CD4-positive, alpha-beta T cell treated with Interleukin-17A for 4 hours (primary cell): ENCODE results near the gene ISCA1.

Experiments used
- DNase-seq: peaks from one replicate; pipeline ENCODE4 v3.0.0-alpha.2; 2020; ENCODE audit warnings: mixed read lengths

The ISCA1 gene

DNA sequence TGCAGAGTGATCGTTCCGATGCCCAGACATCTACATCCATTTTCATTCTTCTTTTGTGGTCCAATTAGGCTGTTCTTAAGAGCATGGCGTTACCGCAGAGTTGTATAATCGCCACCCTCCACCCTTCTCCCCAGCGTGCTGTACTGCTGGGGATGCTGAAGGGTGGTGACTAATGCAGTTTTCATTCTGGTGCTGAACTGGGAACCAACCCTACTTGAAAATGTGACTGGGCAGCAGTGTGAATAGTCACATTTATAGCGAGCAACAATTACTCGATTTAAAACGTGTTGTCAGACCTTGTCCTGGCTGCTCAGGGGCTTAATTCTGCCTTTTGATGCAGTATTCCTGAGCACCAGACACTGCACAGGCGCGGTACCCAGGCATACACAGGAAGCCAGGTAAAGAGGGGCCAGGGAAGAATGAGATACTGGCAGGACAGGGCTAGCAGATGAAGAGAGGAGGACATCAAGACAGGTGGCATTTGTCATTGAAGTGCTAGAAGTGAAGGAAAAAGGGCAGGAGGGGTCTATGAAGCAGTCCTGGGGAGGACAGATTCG is 719 bp upstream of the ISCA1 start:
- DNase-seq, result no peak

DNA sequence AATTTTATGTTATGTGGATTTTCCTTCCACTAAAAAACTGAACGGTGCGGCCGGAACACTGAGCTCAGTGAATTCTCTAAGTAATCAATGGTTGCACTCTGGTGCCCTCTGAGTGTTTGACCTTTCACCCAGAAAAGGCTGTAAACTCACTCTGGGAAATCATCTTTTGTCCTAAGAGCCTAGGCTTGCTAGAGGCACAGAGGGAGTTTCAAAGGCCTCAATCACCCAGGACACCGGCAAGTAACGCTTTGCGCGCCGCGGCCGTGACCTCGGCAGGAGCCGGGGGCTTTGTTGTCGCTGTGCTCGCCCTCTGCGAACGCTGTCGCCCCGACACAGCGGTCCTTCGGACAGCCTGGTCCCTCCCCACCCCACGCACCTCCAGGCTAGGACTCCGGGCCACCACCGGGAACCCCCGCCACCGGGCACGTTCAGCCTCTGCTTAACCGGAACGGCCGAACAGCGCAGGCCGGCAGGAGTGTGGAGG is 703 bp downstream of the ISCA1 start:
- no peak for DNase-seq

DNA sequence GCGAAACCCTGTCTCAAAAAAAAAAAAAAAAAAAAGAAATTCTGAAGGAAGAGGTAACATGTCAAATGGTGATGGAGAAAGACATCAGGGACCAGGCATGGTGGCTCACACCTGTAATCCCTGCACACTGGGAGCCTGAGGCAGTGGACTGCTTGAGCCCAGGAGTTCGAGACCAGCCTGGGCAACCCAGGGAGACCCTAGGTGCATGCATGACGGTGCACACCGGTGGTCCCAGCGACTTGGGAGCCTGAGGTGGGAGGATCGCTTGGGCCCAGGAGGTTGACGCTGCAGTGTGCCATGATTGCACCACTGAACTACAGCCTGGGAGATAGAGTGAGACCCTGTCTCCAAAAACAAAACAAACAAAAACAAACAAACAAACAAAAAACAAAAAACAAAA is 1.8 kb downstream of the ISCA1 start:
- DNase-seq, result no peak

DNA sequence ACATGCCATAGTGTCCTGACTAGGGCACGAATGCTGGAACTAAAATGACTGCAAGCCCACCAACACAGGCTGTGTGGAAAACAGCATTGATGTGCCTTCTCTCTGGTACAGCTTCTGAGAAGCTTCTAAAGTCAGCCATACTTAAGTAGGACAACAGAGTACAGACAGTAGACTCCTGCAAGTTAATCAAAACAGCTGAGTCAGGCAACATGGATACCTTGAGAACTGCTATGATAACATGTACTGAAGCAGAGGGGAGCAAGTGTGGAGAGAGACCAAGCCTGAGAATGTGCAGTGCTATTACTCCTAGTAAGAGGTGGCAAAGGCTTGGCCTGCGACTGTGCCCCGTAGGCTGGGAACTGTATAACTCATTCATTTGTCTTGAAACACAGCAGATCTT is 2.5 kb downstream of the ISCA1 start:
- DNase-seq, result no peak

DNA sequence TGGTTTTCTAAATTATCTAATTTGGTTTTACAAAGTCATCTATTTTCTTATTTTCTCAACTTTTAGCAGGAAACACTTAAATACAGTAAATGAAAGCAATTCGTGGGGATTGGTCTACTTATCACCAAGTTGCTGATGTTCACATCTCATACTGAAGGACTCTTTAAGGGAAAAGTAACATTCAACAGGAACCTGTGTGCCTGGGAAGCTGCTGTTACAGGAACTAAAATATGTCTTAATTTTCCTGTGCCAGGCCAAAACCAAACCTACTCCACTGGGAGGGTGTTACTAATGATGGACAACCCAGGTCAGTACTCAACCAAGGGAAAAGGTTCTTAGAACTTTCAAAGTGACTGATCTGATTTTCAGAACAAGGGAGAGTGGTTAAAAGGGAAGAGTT is 5.3 kb downstream of the ISCA1 start:
- no peak for DNase-seq

DNA sequence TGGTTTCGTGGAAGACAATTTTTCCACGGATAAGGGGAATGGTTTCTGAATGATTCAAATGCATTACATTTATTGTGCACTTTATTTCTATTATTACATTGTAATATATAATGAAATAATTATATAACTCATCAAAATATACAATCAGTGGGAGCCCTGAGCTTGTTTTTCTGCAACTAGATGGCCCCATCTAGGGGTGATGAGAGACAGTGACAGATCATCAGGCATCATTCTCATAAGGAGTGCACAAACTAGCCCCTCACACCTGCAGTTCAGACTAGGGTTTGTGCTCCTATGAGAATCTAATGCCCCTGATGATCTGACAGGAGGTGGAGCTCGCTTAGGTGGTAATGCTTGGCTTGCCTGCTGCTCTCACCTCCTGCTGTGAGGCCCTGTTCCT is 6.4 kb downstream of the ISCA1 start:
- DNase-seq, result no peak

DNA sequence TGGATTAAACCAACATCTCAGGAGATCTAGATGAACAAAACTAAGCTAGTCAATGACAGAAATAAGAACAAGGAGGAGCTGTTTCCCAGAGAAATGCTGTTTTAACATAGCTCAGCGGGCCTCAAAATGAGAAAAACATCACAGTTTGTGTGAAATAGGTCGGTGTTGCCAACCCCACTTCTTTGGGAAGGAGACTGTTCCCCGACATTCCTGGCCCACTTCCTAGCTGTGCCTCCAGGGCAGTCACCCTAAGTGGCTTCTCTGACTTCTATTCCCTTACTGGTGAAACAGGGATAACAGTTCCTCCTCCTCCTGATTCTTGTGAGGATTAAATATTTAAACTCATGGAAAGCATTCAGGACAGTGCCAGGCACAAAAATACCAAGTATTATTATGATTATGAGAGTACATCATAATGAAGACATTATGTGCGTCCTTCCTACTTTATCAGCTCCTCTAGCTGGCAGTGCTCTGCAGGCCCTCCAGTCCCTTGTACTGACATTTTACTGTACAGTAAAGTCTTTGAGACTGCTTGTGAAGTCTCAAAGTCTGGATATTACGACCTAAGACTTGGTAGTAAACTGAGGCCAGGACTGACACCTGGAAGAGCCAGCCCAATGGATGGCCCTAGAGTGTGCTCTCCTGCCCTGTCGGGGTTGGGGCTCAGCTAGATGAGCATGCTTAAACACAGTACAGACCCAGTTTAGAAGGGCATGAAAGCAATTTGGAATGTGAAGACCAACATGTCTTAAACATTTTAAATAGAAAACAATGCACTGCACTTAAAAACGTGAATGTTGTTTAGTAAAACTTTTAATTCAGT is 7.3 kb downstream of the ISCA1 start:
- DNase-seq, result no peak

DNA sequence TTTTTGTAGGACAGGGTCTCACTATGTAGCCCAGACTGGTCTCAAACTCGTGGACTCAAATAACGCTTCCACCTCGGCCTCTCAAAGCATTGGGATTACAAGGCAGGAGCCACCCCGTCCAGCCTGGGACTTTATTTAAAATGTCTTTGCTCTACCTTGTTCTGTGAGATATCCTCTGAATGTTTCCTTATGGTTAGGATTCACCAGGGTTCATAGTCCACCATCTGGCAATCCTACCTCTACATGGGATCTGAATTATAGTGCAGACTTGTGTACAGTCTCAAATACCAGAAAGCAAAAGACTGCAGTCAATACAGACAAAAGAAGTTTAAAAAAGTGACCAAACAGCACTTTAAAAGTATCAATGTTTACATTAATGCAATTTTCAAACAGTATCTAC is 10.1 kb downstream of the ISCA1 start:
- no peak for DNase-seq

DNA sequence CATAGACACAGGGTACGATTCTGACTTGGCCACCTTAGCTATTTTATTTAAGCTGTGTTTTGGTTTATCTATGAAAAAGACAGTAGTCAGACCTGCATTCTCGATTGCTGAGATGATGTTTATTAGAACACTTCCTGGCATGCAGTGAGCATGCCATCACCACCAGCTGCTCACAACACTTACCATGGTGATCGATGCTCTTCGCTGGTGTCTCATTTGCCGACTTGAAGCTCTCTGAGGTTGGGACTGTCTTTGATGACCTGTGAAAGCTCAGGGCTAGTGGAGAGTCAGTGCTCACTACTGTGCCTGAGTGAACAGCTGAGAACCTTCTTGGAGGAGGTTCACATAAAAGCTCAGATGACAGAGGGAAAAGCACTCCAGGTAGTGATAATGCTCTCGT is 18.5 kb downstream of the ISCA1 start:
- no peak for DNase-seq

DNA sequence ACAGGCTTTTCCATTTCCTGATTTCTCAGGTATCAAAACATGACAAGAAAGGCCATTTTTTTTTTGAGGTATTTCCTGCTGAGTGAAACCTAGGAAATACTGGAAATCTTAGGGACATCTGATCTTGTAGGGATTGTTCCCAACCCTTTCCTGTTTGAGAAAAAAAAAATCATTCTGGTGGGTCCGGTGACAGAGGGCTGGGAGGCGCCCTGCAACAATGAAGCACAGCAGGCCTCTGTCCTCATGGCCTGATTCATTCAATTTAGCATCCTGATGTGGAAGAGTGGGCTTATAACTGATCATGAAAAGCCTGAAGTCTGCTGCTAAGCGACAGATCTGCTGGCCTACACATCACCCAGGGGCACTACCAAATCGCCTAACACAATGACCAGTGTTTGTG is 19.8 kb downstream of the ISCA1 start:
- no peak for DNase-seq

DNA sequence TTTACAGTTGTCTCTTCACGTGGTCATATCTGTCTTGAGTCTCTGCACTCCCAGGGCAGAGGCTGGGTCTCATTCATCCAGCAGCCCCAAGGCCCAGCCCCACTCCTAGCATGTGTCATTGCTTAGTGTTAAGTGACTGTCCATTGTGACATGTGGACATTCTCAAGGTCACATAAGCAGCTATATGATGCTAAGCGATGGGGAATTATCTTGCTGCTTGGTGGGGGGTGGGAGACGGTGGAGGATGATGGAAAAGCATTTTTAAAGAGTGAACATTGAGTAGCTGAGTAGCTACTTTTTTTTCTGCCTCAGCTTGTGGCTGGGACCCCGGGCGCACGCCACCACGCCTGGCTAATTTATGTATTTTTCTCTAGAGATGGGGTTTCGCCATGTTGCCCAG is 22.8 kb downstream of the ISCA1 start, which contains the start of gene C9orf153:
C9orf153 (minus strand) TSS at position 101 of the 400 bp plus-strand sequence. CDS start 30,054 bp downstream, outside the sequence.
- no peak for DNase-seq

DNA sequence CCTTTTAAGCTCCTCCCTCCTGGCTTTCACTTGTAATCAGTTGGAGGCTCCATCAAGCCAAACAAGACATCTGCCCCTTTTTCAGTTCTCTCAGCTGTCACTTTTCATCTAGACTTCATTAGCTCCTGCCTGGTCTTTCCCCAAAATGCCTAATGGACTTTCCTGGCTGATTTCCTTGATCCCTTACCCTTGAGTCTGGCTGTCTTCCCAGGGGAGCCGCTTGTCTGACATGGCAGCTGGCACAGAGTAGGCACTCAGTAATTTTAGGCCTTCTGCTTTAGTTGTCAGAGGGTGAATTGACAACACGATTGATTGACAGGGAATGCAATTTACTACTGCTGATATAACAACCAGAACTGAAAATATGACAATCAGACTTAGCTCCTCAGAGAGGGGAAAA is 24.9 kb downstream of the ISCA1 start:
- DNase-seq, result no peak

DNA sequence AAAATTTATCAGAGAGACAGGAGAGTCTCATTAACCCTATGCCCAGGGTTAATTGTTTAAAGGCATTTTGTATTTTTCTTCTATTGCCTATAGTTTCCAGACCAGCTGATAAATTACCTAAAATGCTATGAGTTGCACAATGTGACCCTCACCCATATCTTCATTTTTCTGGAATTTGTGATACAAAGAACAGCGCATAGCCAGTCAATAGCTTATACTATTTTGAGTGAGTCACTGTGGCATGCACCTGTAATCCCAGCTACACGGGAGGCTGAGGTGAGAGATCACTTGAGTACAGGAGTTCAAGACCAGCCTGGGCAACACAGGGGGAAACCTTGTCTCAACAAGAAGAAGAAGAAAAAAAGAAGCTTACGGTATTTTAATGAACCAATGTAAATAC is 25.7 kb downstream of the ISCA1 start:
- DNase-seq, result no peak

DNA sequence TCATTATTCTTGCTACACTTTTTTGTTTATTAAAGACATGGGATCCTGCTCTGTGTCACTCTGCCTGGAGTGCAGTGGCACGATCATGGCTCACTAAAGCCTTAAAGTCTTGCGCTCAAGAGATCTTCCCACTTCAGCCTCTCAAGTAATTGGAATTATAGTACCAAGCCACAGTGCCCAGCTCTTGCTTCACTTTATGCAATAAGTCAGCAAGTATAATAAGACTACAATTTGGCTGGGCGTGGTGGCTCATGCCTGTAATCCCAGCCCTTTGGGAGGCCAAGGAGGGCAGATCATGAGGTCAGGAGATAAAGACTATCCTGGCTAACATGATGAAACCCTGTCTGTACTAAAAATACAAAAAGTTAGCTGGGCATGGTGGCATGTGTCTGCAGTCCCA is 28.8 kb downstream of the ISCA1 start:
- no peak for DNase-seq

DNA sequence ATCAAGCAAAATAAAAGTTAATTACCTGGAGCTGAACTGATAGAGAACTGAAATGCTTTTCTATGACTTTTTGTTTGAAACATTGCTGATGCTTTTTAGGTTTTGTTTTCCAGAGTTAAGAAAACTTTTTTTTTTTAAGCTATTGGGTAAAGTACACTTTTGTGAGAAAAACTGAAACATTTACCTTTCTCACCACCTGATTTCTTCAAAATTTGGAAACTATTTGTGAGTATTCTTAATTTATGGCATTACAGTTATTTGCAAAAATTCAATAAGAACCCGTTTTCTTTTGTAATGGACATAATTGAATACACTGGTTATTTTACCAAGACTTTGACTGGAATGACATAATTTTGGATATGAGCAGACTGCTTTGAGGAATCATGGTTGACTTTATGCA is 29.5 kb downstream of the ISCA1 start:
- DNase-seq, result no peak

DNA sequence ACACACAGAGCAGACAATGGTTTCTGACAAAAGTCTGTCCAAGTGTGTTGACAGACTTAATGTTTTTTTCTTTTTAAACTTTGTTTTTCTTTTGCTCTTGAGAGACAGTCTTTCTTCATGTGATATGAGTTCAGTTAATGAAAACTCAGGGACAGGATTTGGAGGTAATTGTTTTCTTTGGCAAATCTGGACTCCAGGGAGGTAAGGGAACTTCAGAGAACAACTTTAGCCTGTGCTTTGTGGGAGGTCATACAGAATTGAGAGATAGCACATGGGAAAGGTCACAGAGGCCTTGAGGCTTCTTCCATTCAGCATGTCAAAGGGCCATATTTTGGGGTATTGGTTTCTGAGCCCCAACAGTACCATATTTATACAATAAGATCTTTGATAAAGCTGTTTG is 32.2 kb downstream of the ISCA1 start:
- no peak for DNase-seq

DNA sequence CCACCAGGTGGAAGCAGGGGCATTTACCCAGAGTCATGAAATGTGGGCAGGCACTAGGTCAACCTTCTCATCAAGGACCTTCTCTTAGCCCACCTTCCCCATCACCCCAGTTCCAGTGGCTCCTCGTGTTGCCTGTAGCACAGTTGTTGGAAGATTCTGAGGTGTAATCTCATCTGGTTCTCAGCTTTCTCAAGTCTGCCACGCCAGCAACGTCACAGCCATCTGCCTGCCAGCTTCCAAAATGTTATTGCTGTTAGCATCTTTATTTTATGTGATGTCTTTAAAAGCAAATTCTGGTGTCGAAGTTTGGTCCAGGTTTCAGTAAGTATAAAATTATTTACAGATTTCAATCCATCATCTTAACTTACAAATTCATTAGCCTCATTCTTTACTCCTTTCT is 33.6 kb downstream of the ISCA1 start:
- DNase-seq, result no peak

DNA sequence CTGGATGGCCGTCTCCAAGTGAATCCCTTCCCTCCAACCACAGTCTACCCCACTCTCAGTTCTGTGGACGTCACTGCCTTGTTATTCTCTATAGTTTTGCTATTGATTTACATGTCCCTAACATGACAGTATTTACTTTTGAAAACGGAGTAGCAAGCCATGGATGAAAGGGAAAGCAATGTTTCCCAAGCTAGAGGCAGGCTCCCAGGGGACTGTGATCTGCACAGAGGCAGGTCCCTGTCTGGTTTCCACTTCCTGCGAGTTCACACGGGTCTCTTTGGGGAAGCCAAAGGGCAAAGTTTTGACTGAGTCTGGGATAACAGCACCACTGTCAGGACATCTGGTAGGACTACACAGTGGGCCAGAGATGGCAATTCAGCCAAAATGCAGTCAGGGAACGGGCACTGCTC is 35.6 kb downstream of the ISCA1 start:
- no peak for DNase-seq

DNA sequence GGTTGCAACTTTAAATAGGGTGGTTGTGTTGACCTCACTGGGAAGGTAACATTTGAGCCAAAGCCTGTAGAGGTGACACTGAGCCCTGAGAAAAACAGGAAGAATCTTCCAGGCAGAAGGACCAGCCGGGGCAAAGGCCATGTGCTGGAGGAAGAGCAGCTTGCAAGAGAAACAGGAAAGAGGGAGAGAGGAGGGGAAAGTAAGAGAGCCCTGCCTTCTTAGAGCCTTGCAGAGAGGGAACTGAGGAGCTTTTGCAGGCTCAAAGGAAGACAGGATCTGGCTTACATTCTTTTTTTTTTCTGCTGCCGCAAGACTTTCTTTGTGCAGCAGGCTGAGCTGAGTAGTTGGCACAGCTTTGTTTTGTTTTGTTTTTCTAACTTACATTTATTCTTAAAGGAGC is 40.3 kb downstream of the ISCA1 start:
- no peak for DNase-seq

DNA sequence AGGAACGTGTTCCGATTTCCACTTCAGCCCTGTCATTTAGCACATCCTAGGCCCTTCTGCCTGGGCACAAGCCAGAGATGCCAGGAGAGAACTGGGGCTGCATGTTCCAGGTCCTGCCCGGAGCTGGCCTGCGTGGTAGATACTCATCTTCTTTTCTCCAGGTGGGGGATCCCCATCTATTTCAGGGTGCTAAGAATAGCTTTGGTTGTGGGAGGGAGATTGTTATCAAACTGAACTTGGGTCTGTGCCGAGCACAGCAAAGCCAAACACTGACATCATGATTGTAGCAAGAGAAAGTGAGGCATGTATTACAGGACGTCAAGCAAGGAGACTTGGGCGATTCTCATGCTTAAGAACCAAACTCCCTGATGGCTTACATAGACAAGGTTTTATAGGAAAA is 41.1 kb downstream of the ISCA1 start:
- no peak for DNase-seq

DNA sequence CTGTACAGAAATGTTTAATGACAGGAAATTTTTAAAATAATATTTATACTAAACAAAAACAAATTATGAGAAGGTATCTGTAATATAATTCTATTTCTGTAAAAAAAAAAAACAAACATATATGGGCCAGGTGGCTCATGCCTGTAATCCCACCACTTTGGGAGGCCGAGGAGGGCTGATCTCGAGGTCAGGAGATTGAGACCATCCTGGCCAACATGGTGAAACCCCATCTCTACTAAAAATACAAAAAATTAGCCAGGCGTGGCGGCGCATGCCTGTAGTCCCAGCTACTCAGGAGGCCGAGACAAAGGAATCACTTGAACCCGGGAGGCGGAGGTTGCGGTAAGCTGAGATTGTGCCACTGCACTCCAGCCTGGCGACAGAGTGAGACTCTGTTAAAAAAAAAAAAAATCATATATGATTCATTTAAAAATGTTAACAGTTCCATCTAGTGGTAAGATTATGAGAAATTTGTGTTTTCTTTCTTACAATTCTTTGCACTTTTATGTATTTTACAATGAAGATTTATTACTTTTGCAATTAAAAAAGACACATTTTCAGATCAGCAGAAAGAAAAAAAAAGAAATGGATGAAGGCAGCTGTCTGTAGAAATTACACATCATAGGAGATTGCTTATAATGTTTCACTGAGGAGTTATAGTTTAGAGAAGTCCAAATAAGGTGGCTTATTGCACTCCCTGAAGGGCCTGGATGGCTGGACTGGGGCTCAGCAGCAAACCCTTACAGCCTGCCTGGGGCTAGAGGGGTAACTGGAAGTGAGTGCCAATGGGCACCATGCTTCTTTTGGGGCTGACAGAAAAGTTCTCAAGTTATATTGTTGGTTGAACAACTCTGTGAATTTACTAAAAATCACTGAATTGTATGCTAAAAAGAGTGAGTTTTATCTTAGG is 43.2 kb downstream of the ISCA1 start:
- DNase-seq, result no peak

DNA sequence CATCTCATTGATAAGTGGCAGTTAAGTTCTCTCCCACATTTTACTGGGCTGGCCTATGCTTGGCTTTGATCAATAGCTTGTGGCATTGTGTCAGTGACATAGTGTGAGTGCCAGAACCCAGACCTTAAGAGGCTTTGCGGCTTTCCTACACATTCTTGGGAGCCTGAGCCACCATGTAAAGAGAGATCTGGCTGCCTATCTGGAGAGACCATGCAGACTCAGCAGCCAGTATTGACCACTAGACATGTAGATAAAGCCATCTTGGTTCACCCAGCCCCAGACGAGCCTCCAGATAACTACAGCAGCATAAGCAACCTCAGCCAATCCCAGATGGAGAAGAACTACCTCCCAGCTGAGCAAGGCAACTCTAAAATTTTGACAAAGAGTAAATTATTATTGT is 51.5 kb downstream of the ISCA1 start:
- no peak for DNase-seq

DNA sequence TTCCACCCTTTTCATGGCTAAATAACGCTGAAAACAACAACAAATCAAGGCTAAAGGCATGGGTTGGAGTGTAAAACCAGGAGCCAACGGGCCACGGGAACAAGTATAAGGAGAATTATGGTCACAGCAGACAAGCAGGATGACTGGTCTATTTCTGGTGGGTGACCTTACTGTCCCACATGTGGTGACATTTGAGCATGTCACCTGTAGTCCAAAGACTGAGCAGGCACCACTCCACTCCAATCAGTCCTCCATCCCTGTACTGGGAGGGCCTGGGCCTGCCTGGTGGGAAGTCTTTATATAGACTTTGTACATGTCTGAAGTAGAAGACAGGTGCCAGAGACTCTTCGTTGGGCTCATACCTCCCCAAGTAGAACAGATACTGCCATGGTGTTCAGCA is 59.7 kb downstream of the ISCA1 start:
- DNase-seq, result no peak

DNA sequence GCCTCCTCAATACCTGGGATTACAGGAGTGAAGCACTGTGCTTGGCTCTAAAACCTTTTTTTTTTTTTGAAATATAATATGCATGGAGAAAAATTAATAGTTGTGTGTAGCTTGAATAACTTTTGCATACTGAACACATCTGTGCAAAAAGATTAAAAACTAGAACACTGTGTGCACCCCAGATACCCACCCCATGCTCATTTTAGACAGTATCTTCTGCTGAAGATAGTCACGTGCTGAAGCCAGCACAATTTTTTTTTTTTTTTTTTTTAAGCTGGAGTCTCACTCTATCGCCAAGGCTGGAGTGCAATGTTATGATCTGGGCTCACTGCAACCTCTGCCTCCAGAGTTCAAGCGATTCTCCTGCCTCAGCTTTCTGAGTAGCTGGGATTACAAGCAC is 62.7 kb downstream of the ISCA1 start:
- DNase-seq, result no peak
